COR-L47 (cell line): Measurements from ENCODE around the gene RSU1.

ENCODE experiments used
- DNase-seq: peaks from one replicate; lab custom pipeline; 2025; lab: John Stamatoyannopoulos, UW

RSU1 gene

DNA sequence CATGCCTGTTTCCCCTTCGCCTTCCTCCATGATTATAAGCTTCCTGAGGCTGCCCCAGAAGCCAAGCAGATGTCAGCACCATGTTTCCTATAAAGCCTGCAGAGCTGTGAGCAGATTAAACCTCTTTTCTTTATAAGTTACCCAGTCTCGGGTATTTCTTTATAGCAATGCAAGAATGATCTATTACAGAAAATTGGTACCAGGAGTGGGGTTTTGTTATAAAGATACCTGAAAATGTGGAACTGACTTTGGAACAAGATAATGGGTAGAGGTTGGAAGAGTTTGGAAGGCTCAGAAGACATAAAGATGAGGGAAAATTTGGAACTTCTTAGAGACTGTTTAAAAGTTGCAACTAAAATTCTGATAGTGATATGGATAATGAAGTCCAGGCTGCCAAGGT lies 4.8 kb upstream of the RSU1 start:
- DNase-seq, result no peak

- DNase-seq, result no peak
These were observed 3.2 kb upstream of the RSU1 start for GRCh38 chr10:16820421-16820820.

GRCh38 chr10:16820018-16820417 lies 2.8 kb upstream of the RSU1 start:
- no peak for DNase-seq

DNA sequence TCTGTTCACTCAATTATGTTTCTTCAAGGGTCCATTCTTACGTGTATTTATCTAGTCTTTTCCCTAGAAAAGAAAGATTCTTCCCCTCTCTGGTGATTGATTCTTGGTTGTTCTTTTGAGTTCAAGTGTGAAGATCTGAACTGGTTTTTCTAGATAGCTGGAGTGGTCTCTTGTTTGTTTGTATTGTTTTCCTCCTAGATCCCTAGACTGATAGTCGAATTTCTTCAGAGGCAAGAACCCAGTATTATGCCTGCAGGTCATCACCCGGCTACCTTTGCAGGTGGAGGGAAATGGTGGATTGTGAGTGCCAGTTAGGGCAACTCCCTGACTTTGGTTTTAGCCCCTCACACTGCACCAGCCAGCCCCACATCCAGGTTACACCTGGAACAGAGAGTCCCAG lies 2.2 kb upstream of the RSU1 start:
- DNase-seq, result no peak

DNA sequence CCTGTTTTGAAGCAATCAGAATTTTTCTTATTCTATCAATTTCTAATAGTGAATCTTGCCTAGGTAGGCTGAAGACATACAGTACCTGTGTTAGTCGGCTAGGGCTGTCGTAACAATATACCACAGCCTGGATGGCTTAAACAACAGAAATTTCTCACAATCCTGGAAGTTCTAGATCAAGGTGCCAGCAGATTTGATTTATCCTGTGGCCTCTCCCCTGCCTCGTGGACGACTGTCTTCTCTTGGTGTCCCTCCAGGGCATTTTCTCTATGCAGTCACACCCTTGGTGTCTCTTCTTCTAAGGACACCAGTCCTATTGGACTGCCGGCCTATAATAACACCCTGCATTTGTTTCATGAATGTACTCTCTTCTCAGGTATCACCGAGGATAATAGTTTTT lies 1.8 kb upstream of the RSU1 start:
- DNase-seq, result no peak

DNA sequence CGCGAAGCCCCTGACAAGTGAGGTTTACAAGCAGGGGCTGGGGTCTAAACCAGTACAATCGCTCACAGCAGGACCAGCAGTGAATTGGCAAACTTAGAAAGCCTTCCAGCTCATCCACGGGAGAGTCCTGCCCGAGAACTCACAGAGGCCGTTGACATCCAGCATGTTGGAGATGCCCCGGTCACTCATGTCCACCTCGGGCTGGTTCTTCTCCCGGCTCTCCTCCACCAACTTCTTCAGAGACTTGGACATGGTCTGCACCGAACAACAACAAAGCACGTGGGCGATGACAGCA lies 447 bp downstream of the RSU1 start:
- no peak for DNase-seq

- no peak for DNase-seq
These were observed 1.1 kb downstream of the RSU1 start for GRCh38 chr10:16816171-16816570.

GRCh38 chr10:16814012-16814411 lies 3.2 kb downstream of the RSU1 start:
- DNase-seq, result no peak

GRCh38 chr10:16812676-16813075 lies 4.5 kb downstream of the RSU1 start:
- no peak for DNase-seq

DNA sequence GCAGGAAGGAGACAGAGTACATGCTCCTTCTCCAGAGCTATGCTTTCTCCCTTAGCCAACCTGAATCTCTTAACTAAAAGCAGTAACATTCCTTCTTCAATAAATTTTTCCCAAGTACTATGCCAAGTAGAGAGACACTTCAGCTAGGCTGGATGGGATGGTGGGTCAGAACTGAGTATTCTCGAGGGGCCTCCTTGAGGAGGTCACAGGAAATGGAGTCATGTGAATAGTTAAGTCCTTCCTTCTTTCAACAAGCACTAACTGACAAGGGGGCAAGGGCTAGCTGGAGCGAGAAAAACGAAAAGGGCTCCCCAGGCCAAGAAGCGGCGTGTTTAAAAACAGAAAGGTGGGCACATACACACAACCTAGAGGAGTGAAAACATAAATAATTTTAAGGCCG lies 5.5 kb downstream of the RSU1 start:
- no peak for DNase-seq

DNA sequence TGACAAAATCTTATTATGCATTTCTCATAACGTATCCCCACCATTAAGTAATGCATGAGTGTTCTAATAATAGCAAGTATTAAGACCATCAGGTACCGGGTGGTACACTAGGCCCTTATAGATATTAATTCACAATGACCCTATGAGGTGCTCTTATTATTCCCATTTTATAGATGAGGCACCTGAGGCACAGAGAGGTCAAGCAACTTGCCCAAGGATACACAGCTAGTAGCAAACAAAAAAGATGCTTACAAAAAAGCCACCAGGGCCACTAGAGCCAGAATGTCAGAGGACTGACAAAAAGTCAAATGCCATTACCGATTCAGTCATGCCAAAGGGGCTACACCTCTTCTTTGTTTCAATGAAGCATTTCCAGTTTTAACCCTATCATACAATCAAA lies 5.9 kb downstream of the RSU1 start:
- DNase-seq, result no peak

DNA sequence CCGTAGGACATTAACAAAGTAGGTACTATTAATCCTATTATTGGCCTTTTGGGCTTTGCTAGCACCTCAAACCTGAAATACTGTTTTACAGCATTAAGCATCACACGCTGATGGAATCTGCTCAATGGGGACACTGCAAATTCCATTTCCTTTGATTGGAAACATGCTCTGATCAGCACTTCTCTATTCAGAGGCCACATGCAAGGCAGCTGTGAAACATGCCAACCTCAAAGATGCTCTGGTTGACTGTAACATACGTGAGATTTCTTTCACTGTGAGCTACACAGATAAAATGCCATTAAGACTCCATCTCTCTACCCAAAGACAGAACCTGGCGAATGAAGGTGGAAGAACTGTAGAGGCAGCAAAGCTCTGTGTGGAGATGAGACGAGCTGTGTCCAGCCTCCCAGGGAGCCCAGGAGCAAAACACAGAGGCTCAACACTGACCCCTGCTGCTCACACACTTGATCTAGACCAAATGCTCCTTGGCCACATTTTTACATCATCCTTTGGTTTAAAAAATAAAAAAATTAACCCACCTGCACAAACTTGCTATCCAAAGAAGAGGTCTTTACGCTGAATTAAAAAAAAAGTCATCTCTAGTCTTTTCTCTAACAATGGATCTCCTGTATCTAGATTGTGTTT lies 8.0 kb downstream of the RSU1 start:
- peak; percentile 14 for DNase-seq

DNA sequence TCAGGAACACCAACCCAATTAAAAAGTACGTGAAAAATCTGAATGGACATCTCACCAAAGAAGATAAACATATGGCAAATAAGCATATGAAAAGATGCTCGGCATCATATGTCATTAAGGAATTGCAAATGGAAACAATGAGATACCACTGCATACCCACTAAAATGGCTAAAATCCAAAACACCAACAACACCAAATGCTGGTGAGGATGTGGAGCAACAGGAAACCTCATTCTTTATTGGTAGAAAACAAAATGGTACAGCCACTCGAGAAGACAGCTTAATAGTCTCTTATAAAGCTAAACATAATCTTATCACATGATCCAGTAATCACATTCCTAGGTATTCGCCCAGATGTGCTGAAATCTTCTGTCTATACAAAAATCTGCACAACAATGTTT lies 13.1 kb downstream of the RSU1 start:
- no peak for DNase-seq

GRCh38 chr10:16803464-16803863 lies 13.8 kb downstream of the RSU1 start:
- DNase-seq, result no peak

DNA sequence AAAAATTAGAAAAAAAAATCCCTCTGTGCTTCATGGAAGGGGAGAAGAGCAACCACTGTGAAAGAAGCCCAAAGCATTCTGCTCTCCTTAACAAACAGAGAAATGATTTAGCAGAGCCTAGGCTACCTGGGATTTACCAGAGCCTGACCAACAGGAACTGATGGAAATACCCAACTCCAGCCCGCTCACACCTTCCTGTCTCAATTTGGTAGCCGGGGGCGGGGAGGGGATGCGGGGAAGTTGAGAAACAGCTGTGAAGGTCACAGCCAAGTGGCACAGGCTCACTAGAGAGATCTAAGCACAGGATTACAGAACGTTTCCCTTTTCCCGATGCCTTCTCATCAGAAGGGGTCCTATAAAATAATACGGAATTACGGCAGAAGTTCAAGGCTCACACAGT lies 17.6 kb downstream of the RSU1 start:
- no peak for DNase-seq

- no peak for DNase-seq
These were observed 18.7 kb downstream of the RSU1 start for GRCh38 chr10:16798571-16798970.

GRCh38 chr10:16795410-16796073 lies 21.7 kb downstream of the RSU1 start:
- DNase-seq, result no peak

- no peak for DNase-seq
These were observed 23.2 kb downstream of the RSU1 start for GRCh38 chr10:16794005-16794404.

GRCh38 chr10:16792675-16793074 lies 24.5 kb downstream of the RSU1 start:
- no peak for DNase-seq

GRCh38 chr10:16789765-16790164 lies 27.5 kb downstream of the RSU1 start:
- DNase-seq, result no peak

DNA sequence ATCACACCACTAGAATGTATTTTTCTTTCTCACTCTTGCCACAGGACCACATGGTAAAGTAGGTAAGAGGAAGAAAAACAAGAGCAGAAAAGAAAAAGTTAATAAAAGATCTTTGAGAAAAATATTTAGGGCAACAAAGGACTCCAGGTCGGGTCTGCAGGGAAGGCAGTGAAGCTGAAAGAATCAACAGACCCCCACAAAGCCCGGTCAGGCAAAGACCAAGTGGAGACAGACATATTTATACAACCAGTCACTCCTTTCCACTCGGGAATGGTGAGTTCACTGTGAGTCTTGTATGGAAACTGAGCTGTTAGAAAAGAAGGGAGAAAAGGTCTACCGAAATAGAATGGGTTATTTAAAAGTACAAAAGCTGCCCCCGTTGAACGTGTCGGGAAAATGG lies 28.0 kb downstream of the RSU1 start:
- DNase-seq, result no peak

DNA sequence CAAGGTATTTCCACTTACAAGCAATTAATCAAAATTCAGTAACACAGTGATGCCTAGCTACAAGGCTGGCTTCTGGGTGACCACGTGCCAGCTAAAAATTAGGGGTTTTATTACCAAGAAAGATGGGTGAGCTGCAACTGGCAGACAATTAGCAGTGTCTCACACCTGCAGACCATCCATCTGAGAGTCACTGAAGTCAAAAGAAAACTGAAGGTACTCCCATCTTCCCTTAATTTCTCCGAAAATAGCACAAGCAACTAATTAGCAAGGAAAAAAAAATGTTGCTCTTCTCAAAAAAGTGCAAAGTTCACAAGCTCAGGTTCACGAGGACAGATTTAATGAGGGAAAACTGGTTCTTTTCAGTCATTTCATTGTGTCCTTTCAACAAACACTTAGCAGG lies 28.4 kb downstream of the RSU1 start:
- DNase-seq, result no peak

- DNase-seq, result no peak
These were observed 29.1 kb downstream of the RSU1 start for GRCh38 chr10:16788125-16788524.

DNA sequence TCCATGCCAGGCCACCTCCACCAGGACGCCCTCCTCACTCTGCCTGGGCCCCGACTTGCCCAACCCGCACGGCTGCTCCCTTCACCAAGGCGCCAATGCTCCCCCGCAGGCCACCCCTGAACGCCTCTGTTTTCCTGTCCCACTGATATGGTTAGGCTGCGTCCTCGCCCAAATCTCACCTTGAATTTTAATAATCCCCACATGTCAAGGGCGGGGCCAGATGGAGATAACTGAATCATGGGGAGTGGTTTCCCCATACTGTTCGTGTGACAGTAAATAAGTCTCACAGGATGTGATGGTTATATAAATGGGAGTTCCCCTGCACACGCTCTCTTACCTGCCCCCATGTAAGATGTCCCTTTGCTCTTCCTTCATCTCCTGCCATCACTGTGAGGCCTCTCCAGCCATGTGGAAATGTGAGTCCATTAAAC lies 29.8 kb downstream of the RSU1 start:
- no peak for DNase-seq
